Ishikawa (cell line): ENCODE measurements around the gene IGF2BP3.

Experiments
- FOXM1 ChIP-seq: IDR thresholded peaks from 2 replicates; pipeline ENCODE4 v1.6.1; 2012; ENCODE audit warnings: low read depth, borderline replicate concordance
- RAD21 ChIP-seq: IDR thresholded peaks from 2 replicates; pipeline ENCODE4 v1.6.1; 2012; ENCODE audit warnings: low read depth
- TF ChIP-seq, protein P1 (sequence below): IDR thresholded peaks from 2 replicates; pipeline ENCODE4 v1.6.1; 2012

- TF ChIP-seq FOXM1, result no peak
- TF ChIP-seq RAD21, result no peak
- TF ChIP-seq, protein P1, sequence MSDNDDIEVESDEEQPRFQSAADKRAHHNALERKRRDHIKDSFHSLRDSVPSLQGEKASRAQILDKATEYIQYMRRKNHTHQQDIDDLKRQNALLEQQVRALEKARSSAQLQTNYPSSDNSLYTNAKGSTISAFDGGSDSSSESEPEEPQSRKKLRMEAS, result no peak
Measured at GRCh38 chr7:23260371-23260770, 209.9 kb downstream of the IGF2BP3 start.
